GM04503 (cell line): ENCODE results near the gene CCDC174.
"Not testable (repeated sequence)": the region's sequence is repeated elsewhere in the genome, so short reads cannot be mapped to it uniquely, and the experiment has no call there.

Source experiments
- DNase-seq: peaks from one replicate; pipeline ENCODE4 v3.0.0-alpha.2; 2012; ENCODE audit warnings: low read depth

CCDC174 gene

DNA sequence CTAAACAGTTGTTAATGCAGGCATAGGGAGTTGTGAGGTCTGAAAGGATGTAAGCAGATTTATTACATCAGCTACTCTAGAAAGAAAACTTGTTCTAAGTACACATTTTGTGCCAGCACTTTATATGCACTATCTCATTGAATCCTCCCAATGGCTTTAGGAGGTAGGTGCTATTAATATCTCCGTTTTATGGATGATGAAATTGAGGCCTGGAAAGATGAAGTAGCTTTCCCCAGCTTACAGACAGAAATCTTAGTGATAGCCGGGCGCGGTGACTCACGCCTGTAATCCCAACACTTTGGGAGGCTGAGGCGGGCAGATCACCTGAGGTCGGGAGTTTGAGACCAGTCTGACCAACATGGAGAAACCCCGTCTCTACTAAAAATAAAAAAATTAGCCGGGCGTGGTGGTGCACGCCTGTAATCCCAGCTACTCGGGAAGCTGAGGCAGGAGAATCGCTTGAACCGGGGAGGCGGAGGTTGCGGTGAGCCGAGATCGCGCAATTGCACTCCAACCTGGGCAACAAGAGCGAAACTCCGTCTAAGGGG lies 872 bp downstream of the CCDC174 start:
- DNase-seq, result not testable (repeated sequence)

DNA sequence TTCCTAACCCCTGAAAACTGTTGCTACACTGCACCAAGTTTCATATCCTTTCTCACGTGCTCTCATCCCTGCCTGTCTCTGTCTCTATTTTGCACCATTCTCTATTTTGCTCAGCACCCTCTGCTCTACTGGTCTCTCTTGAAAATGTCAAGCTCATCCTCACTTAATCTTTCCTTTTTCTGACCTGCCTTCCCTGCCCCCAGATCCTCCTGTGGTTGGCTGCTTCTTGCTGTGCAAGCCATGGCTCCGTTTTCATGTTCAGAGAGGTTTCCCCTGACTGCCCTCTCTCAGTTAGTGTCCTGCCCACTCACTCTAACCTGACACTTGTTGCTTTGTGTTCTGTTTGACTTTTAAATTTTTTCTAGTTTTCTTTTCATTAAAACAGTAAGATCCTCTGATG lies 6.0 kb downstream of the CCDC174 start:
- DNase-seq, result no peak

DNA sequence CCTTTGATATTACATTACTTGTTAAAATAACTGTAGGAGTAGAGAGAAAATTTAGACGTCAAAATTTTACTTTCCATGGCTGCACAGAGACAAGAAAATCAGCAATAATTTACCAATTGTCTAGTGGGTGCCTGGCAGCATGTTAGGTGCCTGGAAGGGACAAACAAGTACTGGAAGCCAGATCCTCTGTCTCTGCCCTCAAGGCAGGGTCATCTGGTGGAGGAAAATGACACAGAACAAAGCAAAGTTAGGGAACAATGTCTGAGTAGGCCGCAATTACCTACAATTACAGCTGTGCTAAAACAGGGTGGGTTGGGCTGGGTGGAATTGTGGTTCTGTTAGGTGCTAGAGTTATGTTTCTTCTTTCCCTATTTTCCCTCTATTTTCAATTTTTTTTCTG lies 7.4 kb downstream of the CCDC174 start:
- no peak for DNase-seq

DNA sequence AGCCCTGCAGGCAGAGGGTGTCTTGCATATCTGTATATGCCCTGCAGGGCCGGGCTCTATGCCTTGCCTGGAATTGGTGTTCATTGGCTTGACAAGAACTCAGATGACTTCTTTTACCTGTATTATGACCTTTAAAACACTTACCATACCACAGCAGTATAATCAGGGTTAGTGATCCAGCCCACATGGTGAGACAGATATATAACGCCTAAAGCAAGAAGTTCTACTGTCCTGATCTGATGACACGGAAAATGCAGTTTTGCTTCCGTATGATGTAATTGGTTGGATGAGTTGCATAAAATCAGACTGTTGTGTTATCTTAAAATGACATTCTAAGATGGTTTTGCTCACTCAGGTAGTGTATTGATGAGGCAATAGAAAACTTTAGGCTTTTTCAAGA lies 9.4 kb downstream of the CCDC174 start:
- no peak for DNase-seq

DNA sequence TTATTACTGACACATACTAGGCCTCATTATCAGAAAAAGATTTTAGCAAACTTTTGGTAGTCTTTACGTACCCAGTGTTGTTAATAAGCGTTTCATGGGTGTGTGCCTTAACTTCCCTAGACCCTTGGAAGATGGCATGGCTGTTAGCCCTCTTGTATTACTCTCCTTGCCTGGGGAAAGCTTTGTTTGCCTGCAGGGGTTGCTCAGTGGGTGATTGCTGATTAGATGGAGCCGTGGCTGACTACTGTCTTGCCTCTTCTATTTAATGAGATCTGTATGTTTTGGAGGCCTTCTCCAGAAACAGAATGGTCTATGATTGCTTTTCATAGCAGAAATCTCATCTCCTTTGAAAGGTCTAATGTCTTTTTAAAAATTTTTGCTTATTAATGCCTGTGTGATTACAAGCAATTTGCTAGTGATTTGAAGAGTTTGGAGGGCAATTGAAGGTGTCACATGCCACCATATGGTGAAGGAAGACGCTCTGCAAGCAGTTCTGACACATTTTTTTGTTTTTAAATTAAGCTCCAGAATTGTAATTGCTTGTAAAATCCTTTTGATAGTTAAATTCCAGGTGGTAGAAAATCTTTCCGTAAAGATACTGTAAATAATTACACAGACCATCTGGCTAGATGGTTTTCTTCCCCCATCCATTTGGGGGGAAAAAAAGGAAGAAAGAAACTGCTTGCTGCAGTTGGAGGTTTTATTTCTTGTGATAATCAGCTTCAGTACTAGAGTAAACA lies 12.0 kb downstream of the CCDC174 start:
- no peak for DNase-seq

DNA sequence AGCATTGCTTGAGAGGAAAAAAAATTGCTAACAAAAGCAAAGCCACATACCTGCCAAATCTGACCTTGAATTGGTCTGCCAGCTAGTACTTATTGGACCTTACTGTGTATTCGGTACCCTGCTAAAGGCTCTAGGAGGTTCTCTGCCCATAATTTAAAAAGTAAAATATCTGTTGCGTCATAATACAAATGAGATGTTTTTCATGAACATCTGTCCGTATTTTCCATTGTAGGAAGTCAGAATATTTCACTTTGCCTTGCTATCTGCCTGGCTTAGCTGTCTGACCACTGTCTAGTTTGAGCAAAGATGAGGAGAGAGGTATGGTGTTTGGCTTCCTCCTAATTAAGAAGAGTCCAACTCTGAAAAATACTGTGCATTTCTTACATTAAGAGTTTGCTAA lies 12.6 kb downstream of the CCDC174 start:
- no peak for DNase-seq

DNA sequence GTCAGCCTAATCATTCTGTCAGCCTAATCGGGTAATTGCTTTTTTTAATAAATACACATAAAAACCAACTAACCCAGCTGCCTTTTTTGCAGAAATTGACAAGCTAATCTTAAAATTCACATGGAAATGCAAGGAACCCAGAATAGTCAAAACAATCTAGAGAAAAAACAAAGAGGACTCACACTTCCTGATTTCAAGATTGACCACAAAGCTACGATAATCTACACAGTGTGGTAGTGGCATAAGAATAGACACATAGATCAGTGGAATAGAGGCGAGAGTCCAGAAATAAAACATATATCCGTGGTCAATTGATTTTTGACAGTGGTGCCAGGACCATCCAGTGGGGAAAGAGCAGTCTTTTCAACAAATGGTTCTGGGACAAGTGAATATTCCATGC lies 21.0 kb downstream of the CCDC174 start:
- DNase-seq, result no peak

DNA sequence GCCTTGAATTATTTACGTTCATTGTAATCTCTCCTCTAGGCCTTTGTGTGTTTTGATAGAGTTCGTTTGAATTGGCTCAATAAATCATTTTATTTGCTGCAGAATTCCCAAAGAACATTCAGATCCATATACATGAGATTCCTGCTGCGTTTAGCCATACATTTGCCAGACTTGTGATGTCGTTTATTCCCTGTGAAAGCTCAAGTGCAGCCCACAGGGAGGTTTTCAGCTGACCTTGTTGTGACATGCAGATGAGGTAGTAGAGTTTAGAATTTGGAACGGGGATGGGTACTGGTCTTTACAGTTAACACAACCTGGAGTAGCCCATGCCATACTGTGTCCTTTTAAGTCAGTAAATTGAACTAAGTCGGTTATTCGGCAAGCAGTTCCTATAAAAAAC lies 23.3 kb downstream of the CCDC174 start, which contains the start of gene C3orf20:
C3orf20 (plus strand) TSS at position 301 of the 400 bp plus-strand sequence. CDS start 7,573 bp downstream, outside the sequence.
- DNase-seq, result no peak

DNA sequence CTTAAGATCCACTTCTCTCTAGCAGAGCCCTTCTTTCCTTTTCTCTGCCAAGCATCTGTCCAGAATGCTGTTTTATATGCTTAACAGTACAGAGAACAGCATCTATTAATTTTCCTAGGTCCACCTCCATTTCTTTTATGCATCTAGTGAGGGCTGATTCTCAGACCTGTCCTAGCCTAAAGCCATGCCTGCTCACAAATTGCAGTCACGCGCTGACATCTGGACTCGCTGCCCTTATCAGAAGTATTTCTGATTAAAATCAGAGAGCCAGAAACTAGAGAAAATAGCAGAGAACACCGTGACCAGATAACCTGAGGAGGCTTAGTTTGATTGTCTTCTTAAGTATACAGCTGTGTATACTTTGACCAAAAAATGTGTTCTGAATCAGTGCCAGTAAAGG lies 25.3 kb downstream of the CCDC174 start:
- DNase-seq, result no peak

DNA sequence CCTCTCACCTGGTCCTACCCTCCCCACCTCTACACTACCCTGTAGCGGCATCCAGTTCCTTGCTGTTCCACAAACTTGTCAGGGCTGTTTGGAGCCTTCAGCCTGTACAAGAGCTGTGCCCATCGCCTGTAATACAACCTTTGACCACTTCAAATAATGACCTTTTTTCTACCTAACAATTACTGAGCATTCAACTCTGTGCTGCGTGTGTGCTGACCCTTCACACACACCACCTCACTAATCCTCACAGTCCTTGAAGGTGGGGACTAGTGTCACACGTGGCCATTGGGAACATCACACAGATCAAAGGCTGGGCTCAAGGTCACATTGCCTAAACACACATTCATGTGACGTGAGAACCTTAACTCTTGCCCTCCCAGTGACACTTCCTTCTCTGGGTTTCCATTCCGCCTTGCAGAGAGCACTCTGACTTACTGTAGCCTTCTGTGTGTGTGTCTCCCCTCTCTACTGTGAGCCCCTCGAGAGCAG lies 26.5 kb downstream of the CCDC174 start:
- no peak for DNase-seq

DNA sequence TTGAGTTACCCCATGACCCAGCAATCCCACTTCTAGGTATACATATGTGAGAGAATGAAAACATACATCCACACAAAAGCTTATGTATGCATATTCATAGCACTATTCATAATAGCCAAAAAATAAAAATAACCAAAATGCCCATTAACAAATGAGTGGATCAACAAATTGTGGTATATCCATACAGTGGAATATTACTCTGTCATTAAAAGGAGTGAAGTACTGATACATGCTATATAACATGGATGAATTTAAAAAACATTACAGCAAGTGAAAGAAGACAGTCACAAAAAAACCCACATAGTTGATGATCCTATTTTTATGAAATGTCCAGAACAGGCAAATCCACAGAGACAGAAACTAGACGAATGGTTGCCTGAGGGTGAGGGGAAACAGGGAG lies 28.6 kb downstream of the CCDC174 start:
- no peak for DNase-seq

DNA sequence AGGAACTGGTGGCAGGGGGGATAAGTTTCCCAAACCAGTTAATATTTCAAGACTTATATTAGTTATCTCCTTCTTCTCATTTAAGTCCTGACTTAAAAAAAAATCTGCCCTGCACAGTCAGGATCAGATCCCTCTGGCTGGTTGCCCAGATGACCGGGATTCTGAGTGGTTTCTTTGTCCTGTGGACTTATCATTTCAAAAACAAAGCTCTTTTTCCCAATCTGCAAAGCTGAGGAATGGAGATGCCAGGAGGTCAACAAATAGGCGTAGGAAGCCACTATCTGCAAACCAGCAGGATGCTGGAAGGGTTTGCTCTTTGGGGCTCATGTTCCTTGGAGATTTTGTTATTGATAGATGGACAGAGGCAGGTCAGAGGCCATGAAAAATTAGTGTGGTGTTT lies 29.2 kb downstream of the CCDC174 start:
- DNase-seq, result no peak

DNA sequence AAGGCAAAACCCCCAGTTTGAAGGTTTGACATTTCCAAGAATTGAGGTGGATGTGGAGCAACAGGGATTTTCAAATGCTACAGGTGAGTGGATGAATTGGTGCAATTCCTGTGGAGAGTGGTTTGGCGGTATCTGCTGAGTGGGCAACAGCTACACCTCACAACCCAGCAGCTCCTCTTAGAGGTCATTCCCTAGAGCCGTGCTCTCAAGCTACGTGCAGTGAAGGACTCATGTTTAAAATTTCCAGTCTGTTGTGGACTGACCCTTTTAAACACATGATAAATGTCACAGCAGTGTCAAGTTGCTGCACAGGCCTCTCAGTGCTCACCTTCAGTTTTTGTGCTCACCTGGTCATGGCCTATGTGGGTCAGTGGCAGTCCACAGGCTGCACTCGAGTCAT lies 32.9 kb downstream of the CCDC174 start:
- no peak for DNase-seq

DNA sequence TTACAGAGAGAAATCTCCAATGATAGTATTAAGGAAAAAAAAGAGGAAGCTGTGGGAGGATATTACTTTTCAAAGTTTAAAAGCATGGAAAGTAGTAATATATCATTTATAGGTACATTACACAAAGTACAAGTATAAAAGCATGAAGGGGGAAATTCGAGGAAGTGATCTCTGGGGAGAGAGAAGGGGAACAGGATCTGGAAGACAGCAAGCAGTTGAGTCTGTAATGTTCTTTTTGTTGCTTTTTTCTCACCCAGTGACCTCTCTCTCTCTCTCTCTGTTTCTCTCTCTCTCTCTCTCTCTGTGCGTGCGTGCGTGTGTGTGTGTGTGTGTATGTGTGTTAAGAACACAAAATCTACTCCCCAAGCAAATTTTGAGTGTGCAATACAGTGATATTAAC lies 33.6 kb downstream of the CCDC174 start:
- no peak for DNase-seq

DNA sequence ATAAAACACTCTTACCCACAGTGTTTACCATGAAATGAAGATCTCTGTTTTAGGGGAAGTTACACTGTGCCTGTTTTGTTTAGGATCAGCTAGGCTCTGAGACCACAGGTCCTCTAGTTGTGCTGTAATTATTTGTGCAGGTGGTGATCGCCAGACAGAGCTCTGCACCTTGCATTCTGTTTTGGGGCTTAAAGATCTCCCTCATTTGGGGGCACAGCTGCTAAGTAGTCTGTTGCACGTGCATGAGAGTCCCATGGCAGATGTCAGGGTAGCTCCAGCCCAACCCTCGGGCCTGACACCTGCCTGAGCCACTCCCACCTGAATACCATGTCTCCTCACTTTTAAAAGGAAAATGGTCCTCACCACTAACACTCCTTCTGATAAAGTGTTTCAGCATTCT lies 35.8 kb downstream of the CCDC174 start:
- DNase-seq, result no peak

DNA sequence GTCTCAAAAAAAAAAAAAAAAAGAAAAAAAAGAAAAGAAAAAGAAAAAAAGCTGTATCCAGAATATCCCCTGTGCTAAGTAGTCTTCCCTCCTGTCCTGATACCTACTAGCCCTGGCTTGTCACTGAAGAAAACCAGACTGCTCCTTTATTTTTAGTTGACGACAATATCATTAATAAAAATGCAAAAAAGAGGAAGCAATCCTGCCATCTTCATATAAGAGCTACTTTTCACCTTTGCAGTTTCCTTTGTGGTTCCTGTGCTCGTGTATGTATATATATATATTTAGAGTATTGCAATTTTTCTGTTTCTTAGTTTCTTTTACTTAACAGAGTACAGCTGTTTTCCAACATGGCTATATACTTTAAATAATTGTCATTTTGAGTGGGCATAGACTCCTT lies 37.0 kb downstream of the CCDC174 start:
- DNase-seq, result no peak

DNA sequence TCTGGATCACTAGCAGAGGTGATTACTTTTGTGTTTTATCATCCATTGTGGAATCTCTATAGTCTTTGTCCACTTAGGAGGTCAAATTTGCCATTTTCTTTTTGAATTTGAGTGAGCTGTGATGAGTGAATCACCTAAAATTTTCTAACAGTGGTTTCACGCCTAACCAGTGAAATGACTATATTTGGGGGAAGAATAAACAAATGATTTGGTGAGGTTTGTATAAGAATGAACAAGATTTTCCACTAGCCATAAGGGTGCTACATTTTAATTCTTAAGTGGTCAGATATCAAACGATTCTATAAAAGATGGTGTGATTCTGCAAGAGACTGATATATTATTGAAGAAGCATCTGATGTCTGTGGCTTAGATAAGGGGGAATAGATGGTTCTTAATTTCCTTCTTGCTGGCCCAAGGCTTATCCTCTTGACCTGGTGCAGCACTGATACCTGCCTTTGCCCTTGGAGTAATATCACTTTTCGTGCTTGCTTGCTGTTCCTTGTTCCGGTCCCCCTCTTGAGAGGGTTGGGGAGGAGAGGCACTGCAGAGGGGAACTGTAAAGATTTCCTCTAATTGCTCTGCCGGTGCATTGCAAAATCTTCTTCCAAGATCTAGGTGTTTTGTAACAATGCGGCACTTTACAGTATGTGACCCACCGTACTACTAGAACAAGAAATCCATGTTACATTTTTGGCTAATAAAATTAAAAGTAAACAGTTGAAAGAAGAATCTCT lies 37.9 kb downstream of the CCDC174 start:
- DNase-seq, result no peak

DNA sequence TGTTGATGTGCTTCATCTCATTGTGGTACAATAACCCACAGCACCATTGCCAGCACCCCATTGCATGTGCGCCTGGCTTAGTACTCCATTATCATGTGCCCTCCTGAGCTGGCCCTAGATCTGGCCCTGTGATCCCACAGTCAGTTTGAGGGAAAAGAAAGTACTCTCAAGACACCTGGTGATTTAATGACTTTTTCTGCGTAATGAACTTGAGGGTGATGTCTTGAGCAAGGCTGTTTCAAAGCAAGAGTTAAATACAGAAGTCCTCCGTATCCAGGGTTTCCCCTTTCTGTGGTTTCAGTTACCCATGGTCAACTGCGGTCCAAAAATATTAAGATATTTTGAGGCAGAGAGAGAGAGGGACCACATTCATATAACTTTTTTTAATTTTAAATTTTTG lies 39.7 kb downstream of the CCDC174 start:
- no peak for DNase-seq

DNA sequence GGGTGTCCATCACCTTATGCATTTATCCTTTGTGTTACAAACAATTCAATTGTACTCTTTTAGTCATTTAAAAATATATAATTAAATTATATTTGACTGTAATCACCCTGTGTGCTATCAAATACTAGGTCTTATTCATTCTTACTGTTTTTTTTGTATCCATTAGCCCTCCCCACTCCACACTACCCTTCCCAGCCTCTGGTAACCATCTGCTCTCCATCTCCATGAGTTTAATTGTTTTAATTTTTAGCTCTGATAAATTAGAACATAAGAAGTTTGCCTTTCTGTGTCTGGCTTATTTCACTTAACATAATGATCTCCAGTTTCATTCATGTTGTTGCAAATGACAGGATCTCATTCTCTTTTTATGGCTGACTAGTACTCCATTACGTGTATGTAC lies 40.2 kb downstream of the CCDC174 start:
- DNase-seq, result no peak

DNA sequence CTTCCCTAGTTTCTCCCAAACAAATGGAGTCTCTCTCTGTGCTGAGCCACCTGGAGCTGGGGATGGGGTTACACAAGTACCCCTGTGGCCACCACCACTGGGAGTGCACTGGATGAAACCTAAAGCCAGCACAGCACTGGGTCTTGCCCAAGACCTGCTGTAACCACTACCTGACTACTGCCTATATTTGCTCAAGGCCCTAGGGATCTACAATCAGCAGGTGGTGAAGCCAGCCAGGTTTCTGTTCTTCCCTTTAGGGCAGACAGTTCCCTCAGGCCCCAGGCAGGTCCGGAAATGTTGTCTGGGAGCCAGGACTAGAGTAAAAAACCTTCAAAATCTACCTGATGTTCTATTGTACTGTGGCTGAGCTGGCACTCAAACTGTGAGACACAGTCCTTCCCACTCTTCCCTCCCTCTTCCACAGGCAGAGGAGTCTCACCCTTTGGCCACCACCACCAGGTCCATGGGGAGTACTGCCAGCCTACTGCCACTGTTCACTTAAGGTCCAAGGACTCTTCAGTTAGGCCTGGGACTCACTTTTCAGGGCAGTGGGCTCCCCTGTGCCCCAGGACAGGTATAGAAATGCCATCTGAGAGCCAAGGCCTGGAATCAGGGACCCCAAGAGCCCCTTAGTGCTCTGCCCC lies 47.2 kb downstream of the CCDC174 start:
- no peak for DNase-seq

DNA sequence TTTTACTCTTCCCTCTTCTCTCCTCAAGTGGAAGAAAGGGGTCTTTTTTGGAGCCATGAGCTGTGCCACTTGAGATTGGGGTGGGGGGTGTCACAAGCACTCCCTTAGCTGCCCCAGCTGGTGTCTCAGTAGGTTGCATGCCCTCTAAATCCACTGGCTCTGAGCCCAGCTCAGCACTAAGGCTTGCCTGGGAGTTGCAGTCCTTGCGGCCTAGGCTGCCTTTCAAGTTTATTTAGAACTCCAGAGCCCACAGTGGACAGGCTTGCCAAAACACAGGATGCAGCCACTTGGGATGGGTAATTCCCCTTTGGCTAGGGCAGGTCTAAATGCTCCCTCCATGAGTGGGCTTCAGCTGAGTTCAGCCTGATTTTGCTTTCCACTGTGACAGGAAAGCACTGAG lies 48.1 kb downstream of the CCDC174 start:
- DNase-seq, result no peak

DNA sequence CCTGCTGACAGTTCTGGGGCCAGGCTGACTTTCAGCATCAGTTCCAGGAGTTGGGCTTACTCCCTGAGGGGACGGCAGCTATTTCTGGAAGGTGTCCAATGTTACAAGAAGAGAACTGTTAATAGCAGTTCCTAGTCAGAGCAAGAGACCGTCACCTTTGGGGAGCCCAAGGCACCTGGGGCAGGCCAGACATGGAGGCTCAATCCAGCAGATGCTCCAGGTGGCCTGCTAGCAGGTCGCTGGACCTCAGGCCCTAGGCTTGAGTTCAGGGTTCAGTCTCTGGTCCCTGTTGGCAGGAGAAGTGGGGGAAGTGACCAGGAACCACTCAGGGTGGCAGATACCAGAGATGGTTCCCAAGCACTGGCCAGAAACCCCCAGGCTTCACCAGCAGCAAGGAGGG lies 49.3 kb downstream of the CCDC174 start:
- DNase-seq, result no peak

DNA sequence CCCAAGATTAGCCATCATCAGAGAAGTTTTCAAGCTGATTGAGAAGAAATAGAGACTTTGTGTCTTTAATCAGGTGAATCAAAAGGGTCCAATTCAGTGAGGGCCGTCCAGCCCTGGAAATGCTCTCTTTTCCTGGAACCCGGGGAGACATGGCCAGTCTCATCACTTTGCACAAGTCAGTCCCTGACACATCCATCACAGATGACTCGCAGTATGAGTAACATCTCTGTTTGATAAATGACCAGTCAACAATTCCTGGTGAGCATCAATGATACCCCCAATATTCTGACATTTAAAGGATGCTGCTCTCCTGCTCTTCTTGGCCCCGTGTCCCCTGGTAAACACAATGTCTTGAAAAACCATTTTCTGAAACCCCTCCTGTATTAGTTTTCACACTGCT lies 50.1 kb downstream of the CCDC174 start:
- DNase-seq, result no peak
